Renal cortex interstitium (tissue), 11 donors: Measurements from ENCODE around the gene KCNJ10. TPM values are rescaled to one million over a fixed set of nuclear protein-coding genes. Genes with fewer than 3 reads are reported as not detected.

Experiments
- DNase-seq, 11 donors: peaks; one replicate each; pipeline ENCODE4 v3.0.0-alpha.2; 2013; ENCODE audit warnings: low read depth in 9 of 11, low spot score in 4 of 11; ENCODE audit errors: extremely low read depth in 1 of 11
- polyA plus RNA-seq, 3 donors: library from polyadenylated mRNA; unstranded; fragments of 120-200 nt; gene quantifications; one replicate each; pipeline ENCODE4 v1.2.1, GENCODE V29; 2013; ENCODE audit not compliant: insufficient read length in 3 of 3

The KCNJ10 gene
- polyA plus RNA-seq, 3 donors: 19.8 to 25.3 (median 20.0) TPM

- DNase-seq: no peak
Observed at GRCh38 chr1:159960721-159961381, 109.1 kb downstream of the KCNJ10 start.

GRCh38 chr1:159959451-159959850, 110.5 kb downstream of the KCNJ10 start:
- DNase-seq: no peak

GRCh38 chr1:159958719-159959380, 111.1 kb downstream of the KCNJ10 start:
- no peak for DNase-seq

- no peak for DNase-seq
Observed at GRCh38 chr1:159957824-159958268, 112.1 kb downstream of the KCNJ10 start.

GRCh38 chr1:159955456-159955855, 114.5 kb downstream of the KCNJ10 start:
- DNase-seq: no peak

- no peak for DNase-seq
Observed at GRCh38 chr1:159953536-159954515, 116.1 kb downstream of the KCNJ10 start, which contains the start of gene SLAMF9. SLAMF9 (minus strand) TSS chr1:159954237; CDS start chr1:159954137, 100 bp downstream.

GRCh38 chr1:159952932-159953331, 117.0 kb downstream of the KCNJ10 start:
- DNase-seq: no peak

GRCh38 chr1:159951551-159951950, 118.4 kb downstream of the KCNJ10 start:
- DNase-seq: no peak

GRCh38 chr1:159951016-159951415, 118.9 kb downstream of the KCNJ10 start:
- no peak for DNase-seq

- DNase-seq: no peak
Observed at GRCh38 chr1:159949981-159950381, 120.0 kb downstream of the KCNJ10 start.

- no peak for DNase-seq
Observed at GRCh38 chr1:159949123-159949522, 120.8 kb downstream of the KCNJ10 start.

Other genes starting within 250 kb of the KCNJ10 start
- under 1 TPM; 0.65 to 0.96 (median 0.91) TPM for gene SLAMF8, start 243.3 kb downstream of the KCNJ10 start, polyA plus RNA-seq
- gene VSIG8, start 207.5 kb downstream of the KCNJ10 start, polyA plus RNA-seq: 1 to 10 TPM in 1 of 3 donors, under 1 TPM in 2; 0.30 to 1.2 (median 0.32) TPM
- gene CFAP45, start 170.0 kb downstream of the KCNJ10 start, polyA plus RNA-seq: 1 to 10 TPM; 3.0 to 4.4 (median 3.1) TPM
- 100 to 1,000 TPM; 119 to 150 (median 126) TPM for gene TAGLN2, start 144.7 kb downstream of the KCNJ10 start, polyA plus RNA-seq
- 10 to 100 TPM; 12.7 to 19.9 (median 18.1) TPM for gene IGSF9, start 124.5 kb downstream of the KCNJ10 start, polyA plus RNA-seq
- not detected for gene SLAMF9, start 115.9 kb downstream of the KCNJ10 start, polyA plus RNA-seq
- gene PIGM, start 38.2 kb downstream of the KCNJ10 start, polyA plus RNA-seq: 10 to 100 TPM; 11.7 to 13.0 (median 12.4) TPM
- under 1 TPM; 0.05 to 0.13 (median 0.09) TPM for gene KCNJ9, start 11.4 kb upstream of the KCNJ10 start, polyA plus RNA-seq
- 10 to 100 TPM; 26.0 to 40.5 (median 37.1) TPM for gene IGSF8, start 28.5 kb upstream of the KCNJ10 start, polyA plus RNA-seq
- gene ATP1A2, start 45.6 kb upstream of the KCNJ10 start, polyA plus RNA-seq: 1 to 10 TPM; 4.2 to 4.9 (median 4.7) TPM
- gene ATP1A4, start 81.4 kb upstream of the KCNJ10 start, polyA plus RNA-seq: under 1 TPM; 0.11 to 0.32 (median 0.12) TPM
- under 1 TPM; 0.20 to 0.65 (median 0.33) TPM for gene CASQ1, start 120.4 kb upstream of the KCNJ10 start, polyA plus RNA-seq
- gene PEA15, start 135.2 kb upstream of the KCNJ10 start, polyA plus RNA-seq: 100 to 1,000 TPM in 1 of 3 donors, 10 to 100 TPM in 2; 86.8 to 117 (median 99.7) TPM
- 100 to 1,000 TPM; 200 to 285 (median 205) TPM for gene DCAF8, start 192.4 kb upstream of the KCNJ10 start, polyA plus RNA-seq
- gene PEX19, start 215.0 kb upstream of the KCNJ10 start, polyA plus RNA-seq: 10 to 100 TPM; 79.0 to 88.5 (median 80.8) TPM